HTERT RPE-1 (cell line): ENCODE results near the gene ARMH3.

Experiments
- in situ Hi-C: fragments of 300-500 bp; cut with MboI; formaldehyde crosslinking; loops from 4 replicates; pipeline ENCODE4 v1.14.3; 2020; ENCODE audit warnings: low sequenced_read_pairs

The ARMH3 gene

GRCh38 chr10:101818119-101818871 is 237.7 kb downstream of the ARMH3 start, which contains the start of gene OGA:
OGA (minus strand) TSS chr10:101818444; CDS start chr10:101818022, 422 bp downstream.
- in situ Hi-C loops, result no loop called here

DNA sequence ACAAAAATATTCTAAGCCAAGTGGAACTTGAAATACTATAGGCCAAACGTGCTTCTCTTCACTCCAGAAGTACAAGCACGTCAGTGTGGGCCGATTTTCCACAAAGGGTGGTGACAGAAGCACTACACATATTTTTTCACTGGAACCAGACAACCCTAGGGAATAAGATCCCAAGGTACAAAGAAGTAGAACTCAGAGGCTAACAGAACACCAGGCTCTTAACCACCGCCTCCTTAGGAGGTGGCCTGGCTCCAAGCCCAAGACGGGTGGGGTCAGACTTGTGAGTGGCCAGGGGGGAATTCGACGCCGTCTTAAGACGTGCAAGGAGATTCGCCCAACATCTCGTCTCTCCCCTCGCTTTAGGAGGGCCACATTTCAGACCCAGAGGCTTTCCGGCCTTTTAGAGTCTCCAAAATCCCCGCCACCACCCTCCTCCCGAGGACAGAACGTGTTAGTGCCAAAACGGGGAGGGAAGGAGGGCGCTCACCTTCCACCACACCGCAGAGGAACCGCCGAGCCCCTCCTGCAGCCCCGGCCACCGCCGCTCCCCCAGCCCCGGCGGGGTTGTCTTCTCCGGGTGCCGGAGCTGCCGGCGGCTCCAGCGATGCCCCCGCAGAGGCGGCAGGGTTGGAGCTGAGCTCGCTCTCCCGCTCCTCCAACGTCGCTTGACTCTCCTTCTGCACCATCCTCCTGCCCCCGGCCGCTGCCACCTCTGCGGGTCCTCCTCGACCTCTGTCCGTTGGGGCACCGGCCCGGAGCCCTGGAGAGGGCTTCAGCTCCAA is 238.4 kb downstream of the ARMH3 start:
- in situ Hi-C loops, result no loop called here

- in situ Hi-C loops, result no loop called here
These were observed 239.0 kb downstream of the ARMH3 start for GRCh38 chr10:101816913-101817336.

GRCh38 chr10:101816376-101816775 is 239.6 kb downstream of the ARMH3 start:
- in situ Hi-C loops, result no loop called here

DNA sequence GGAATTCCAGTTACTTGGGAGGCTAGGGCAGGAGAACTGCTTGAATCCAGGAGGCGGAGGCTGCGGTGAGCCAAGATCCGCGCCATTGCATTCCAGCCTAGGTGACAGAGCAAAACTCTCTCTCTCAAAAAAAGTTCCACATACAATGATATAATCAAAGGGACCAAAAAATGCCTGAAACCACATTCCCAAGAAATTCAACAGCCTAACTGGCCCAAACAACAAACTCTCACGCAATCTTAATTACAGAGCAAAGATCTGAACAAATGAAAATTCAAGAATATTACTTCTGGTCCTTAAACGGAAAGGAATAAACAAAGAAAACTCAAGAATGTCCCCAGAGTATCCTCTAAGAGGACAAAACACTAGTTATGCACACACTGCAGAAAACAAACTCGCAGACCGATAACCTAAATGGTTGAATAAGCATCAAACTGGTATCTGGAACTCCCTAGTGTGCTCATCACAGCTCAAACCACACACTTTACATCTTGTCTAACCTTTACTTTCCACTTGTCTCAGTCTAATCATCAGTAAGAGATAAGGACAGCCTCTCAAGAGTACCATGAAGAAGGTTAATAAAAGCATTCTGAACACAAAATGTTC is 241.4 kb downstream of the ARMH3 start:
- in situ Hi-C loops, result no loop called here

DNA sequence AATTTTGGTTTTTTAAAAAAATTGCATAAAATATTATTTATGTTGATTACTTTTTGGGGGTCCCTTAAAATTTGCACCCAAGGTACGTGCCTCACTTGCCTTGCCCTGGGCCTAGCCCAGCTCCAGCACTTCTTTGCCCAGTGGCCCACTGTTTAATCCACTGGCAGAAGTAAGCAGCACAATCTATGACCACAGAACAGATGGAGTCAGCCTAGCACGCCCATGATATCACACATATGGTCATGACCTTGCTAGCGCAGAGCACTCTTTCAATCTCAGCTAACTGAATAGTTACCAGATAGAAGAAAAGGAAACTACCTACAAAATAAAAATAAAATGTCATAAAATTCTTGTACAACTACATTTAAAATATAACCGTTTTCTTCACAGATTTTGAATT is 243.4 kb downstream of the ARMH3 start:
- in situ Hi-C loops, result no loop called here

- in situ Hi-C loops, result no loop called here
These were observed 248.8 kb downstream of the ARMH3 start for GRCh38 chr10:101807158-101807557.

- in situ Hi-C loops, result no loop called here
These were observed 252.5 kb downstream of the ARMH3 start for GRCh38 chr10:101803511-101803910.

DNA sequence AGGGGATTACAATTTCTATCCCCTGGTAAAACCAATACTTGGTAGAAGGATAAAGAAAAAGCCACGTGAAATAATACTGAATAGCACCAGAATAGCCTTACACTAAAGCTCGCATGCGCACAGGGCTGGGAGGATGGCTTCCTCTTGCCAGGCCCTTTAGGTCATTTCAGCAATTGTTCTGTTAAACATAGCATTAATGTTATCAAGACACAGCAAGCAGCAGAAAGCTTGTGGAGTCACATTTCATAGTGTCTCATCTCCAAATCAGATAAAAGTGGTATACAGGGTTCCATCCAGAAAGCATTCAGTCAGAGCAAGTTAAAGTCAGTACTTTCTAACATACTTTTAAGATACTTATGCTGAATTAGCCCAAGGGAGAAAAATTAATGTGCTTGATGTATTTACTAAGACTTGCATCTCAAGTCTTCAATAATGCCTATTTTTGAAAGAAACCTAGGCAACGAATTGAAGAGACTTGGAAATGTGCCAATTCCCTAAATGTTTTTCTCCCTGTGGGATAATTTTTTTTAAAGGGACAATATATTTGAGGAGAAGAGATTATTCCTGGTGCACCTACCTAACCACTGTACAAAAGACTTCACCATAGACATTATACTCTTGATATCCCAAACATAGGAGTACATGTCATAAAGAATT is 258.4 kb downstream of the ARMH3 start:
- in situ Hi-C loops, result loop anchor here (25.0 kb wide), 1 partner anchor 185 kb away; no protein-coding TSS in a partner anchor
